Activated CD8-positive, alpha-beta memory T cell treated with anti-CD3 and anti-CD28 coated beads, Interleukin-2, amount 50 U/mL, for 1 hour (primary cell): ENCODE results near the gene PET117.
"Not testable (repeated sequence)": the region's sequence is repeated elsewhere in the genome, so short reads cannot be mapped to it uniquely, and the experiment has no call there.

Experiments
- DNase-seq: peaks from one replicate; pipeline ENCODE4 v3.0.0-alpha.2; 2020; ENCODE audit errors: extremely low read depth

PET117 gene, protein sequence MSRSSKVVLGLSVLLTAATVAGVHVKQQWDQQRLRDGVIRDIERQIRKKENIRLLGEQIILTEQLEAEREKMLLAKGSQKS

GRCh38 chr20:18137412-18138265 is at the start of gene PET117, which contains the start of gene KAT14:
Gene PET117, plus strand, starts transcription at chr20:18137863. Its CDS starts 93 bp downstream, at chr20:18137956.
Gene KAT14, plus strand, starts transcription at chr20:18137863. Its CDS starts 4,798 bp downstream, at chr20:18142661.
- DNase-seq = peak; percentile 73

- DNase-seq = not testable (repeated sequence)
These were observed 49.4 kb upstream of the PET117 start for GRCh38 chr20:18088298-18088697.

DNA sequence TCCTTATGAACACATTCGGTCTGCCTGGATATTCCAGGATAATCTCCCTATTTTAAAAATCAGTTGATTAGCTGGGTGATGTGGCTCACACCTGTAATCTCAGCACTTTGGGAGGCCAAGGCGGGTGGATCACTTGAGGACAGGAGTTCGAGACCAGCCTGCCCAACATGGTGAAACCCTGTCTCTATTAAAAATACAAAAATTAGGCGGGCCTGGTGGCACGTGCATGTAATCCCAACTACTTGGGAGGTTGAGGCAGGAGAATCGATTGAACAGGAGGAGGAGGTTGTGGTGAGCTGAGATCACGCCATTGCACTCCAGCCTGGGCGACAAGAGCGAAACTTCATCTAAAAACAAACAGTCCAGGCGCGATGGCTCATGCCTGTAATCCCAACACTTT is 48.8 kb upstream of the PET117 start:
- DNase-seq = not testable (repeated sequence)

- no peak for DNase-seq
These were observed 47.6 kb upstream of the PET117 start for GRCh38 chr20:18090044-18090443.

DNA sequence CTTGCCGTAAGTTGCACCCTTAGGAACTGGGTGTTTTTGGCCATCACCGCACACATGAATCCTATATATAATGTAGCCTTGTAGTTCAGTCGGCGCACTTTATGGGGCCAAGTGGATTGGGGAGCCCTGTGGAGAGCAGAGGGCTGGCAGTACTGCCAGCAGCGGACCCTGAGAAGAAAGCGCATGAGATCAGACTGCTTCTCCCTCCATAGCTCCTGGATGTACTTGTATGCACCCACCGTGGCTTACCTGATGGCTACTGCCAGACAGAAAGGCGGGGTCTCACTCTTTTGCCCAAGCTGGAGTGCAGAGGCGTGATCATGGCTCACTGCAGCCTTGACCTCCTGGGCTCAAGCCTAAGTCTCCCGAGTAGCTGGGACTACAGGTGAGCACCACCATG is 47.2 kb upstream of the PET117 start:
- no peak for DNase-seq

DNA sequence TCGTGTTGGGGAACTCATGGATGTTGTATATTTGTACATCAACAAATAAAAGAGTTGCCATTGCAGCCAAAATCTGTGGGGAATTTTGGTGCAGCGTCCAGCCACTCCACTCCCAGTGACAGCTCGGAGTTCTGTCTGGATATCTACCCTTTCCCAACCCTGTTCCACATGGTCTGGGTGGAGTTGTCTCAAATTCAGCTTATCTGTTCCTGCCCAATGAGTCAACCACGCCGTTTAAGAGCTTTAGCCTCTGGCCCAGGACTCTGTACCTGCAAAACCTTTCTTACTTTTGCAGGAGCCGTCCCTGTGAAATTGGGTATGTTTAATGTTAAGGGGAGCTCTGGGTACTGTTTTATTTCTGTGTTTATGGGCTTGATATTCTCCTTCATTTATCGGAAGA is 46.0 kb upstream of the PET117 start:
- DNase-seq = no peak

DNA sequence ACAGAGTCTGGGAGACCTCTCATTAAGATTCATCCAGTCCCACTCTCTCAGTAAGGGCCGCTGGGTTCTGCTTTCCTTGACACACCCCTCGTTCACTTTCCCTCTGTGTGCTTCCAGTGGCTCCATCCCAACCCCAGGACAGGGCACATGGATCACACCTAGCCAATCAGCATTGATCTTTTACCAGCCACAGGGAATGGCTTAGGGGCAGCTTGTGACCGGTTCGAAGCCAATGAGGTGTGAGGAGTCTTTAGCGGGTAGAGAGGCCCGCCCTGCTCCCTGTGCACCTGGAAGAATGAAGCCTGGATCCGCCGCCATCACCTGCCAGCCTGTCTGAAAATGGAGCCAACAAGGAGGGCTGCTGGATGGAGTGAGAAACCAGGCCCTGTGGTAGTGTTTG is 44.8 kb upstream of the PET117 start:
- no peak for DNase-seq

- DNase-seq = no peak
These were observed 44.3 kb upstream of the PET117 start for GRCh38 chr20:18093388-18093787.

GRCh38 chr20:18094191-18094590 is 43.5 kb upstream of the PET117 start:
- no peak for DNase-seq

GRCh38 chr20:18100569-18100968 is 37.1 kb upstream of the PET117 start:
- not testable (repeated sequence) for DNase-seq

GRCh38 chr20:18101125-18101810 is 36.4 kb upstream of the PET117 start:
- DNase-seq = no peak

DNA sequence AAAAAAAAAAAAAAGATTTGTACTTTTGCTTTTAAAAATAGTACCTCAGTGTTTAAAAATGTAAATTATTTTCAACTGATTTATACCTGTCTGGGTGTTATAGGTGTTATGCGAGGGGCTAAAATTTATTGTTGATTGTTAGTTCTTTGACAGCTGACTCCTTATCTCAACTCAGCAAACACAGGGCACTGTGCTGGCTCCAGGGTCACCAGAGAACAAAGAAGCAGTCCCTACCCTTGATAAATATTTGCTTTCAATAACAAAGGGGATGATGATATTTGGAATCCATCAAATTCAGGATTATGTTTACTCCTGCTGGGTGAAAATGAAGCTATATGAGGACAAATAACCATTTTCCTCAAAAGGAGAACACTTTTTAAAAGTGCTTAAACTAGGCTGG is 34.2 kb upstream of the PET117 start:
- DNase-seq = no peak

- DNase-seq = no peak
These were observed 29.3 kb upstream of the PET117 start for GRCh38 chr20:18108326-18108725.

DNA sequence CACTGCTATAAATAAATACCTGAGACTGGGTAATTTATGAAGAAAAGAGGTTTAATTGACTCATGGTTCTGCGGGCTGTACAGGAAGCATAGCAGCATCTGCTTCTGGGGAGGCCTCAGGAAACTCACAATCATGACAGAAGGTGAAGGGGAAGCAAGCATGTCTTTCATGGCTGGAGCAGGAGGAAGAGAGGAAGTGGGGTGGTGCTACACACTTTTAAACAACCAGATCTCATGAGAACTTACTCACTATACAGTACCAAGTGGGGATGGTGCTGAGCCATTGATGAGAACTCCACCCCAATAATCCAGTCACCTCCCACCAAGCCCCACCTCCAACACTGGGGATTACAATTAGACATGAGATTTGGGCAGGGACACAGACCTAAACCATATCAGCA is 9.1 kb upstream of the PET117 start:
- not testable (repeated sequence) for DNase-seq

GRCh38 chr20:18132663-18133062 is 5.0 kb upstream of the PET117 start:
- no peak for DNase-seq

DNA sequence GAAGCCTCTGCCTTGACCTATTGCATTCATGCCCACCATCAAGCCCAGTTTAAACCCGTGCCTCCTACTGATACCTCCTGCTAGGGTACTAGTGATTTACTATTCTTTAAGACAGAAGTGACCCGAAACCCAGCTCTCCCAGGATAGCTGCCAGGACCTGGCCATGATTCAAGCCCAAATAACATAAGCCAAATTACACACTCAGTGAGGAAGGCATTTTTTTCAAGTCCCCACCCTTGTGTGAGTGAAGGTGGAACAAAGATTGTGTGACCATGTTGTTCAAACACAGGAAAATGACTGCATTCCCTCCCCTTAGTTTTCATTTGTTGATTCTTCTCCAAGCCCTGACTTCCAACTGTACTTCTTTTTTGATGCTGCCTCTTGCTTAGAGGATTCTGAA is 3.7 kb upstream of the PET117 start:
- DNase-seq = no peak

DNA sequence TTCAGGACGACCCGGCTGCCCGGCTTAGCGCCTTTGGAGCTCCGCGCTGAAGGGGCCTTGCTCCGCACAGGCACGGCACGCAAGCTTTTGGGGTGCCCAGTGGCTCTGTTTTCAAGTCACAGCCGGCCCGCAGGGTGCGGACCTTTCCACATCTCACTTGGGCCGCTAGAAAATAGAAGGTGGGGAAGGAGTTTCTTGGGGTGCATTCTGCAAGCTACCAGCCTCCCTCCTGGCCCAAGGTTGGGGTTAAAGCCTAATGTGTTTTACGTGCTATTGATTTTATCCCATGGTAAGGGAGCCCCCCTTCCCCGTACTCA is 561 bp downstream of the PET117 start:
- no peak for DNase-seq

- no peak for DNase-seq
These were observed 1.2 kb downstream of the PET117 start for GRCh38 chr20:18138639-18139583.

GRCh38 chr20:18139832-18140231 is 2.2 kb downstream of the PET117 start:
- DNase-seq = no peak

DNA sequence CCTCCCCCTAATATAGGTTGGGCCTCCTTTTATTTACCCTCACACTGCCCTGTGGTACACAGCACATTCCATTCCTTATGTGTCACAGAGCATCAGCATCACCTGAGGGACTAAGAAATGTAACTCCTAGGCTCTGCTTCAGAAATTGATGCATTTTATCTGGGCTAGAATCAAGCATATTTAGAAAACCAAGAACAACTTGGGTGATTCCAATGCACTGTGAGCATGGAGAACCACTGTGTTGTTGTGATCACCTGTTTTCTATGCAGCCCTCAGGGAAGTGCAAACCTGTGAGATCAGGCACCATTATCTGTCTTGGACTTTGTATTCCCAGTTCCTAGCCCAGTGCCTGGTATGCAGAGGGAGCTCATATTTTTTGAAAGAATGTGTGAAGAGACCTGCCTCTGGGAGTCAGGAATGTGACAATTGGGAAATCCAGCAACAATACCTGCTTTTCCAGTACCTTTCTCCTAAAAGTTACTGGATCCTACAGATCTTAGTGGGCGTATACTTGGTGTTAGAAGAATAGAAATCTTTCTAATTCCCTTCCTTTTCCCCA is 7.0 kb downstream of the PET117 start:
- DNase-seq = no peak

- DNase-seq = no peak
These were observed 16.7 kb downstream of the PET117 start for GRCh38 chr20:18154342-18154741.

DNA sequence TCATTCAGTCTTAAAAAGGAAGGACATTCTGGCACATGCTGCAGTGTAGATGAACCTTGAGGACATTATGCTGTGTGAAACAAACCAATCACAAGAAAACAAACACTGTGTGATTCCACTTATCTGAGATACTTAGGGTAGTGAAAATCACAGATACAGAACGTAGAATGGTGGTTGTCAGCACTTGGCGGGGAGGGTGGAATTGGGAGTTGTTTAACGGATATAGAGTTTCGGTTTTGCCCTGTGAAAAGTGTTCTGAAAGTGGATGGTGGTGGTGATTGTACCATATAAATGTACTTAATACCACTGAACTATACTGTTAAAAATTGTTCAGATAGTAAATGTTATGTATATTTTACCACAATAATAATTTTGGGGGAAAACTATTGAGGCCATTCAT is 18.4 kb downstream of the PET117 start:
- no peak for DNase-seq
